Upper lobe of left lung (tissue), 6 donors: Measurements from ENCODE around the gene NEURL3. TPM values are rescaled to one million over a fixed set of nuclear protein-coding genes. Genes with fewer than 3 reads are reported as not detected.
"Not testable (repeated sequence)": the region's sequence is repeated elsewhere in the genome, so short reads cannot be mapped to it uniquely, and the experiment has no call there.

Experiments used
- ATAC-seq, 2 donors: fragments of 200-7000 bp; cut with Tn5 transposase; one replicate each; pipeline ENCODE4 v1.9.1; 2022; ENCODE audit warnings: mild to moderate bottlenecking in 2 of 2, moderate library complexity in 2 of 2; ENCODE audit not compliant: low FRiP score in 2 of 2
- DNase-seq, 2 donors: peaks; one replicate each; pipeline ENCODE4 v3.0.0-alpha.2; 2019 to 2020
- H3K27ac ChIP-seq, 4 donors: fragments of 200-600 bp; sonication (generic); one replicate each; pipeline ENCODE4 v1.5.1; 2016 to 2019
- H3K27me3 ChIP-seq, 4 donors: fragments of 200-600 bp; sonication (generic); one replicate each; pipeline ENCODE4 v1.5.1; 2017 to 2019
- H3K36me3 ChIP-seq, 4 donors: fragments of 200-600 bp; sonication (generic); one replicate each; pipeline ENCODE4 v1.5.1; 2016 to 2019
- H3K4me1 ChIP-seq, 4 donors: fragments of 200-600 bp; sonication (generic); one replicate each; pipeline ENCODE4 v1.5.1; 2018 to 2019
- H3K4me3 ChIP-seq, 4 donors: fragments of 200-600 bp; sonication (generic); one replicate each; pipeline ENCODE4 v1.5.1; 2017 to 2019; ENCODE audit warnings: mild to moderate bottlenecking in 2 of 4, moderate library complexity in 1 of 4
- H3K9me3 ChIP-seq, 4 donors: fragments of 200-600 bp; sonication (generic); one replicate each; pipeline ENCODE4 v1.5.1; 2018 to 2019
- CTCF ChIP-seq, 6 experiments: fragments of 450-650 bp in 4 of 6; fragments of 200-600 bp in 2 of 6; sonication (generic) in 2 of 6; IDR thresholded peaks; one replicate each; pipeline ENCODE4 v1.5.1; 2016 to 2019; ENCODE audit warnings: antibody characterized with exemption in 6 of 6
- EP300 ChIP-seq, 4 donors: sonication (generic); formaldehyde crosslinking; IDR thresholded peaks; one replicate each; pipeline ENCODE4 v1.5.1; 2017; ENCODE audit warnings: antibody characterized with exemption in 4 of 4, control low read depth in 2 of 4
- POLR2A ChIP-seq, 4 donors: fragments of 450-650 bp; IDR thresholded peaks; one replicate each; pipeline ENCODE4 v1.5.1; 2016 to 2017; ENCODE audit warnings: antibody characterized with exemption in 4 of 4, mild to moderate bottlenecking in 2 of 4
- POLR2AphosphoS5 ChIP-seq, 2 donors: sonication (generic); formaldehyde crosslinking; IDR thresholded peaks; one replicate each; pipeline ENCODE4 v1.5.1; 2017; ENCODE audit warnings: antibody characterized with exemption in 2 of 2
- WGBS, 2 donors: methylation state at CpG; one replicate each; pipeline ENCODE4 v1.1.5; 2017 to 2018; 5-methylcytosine and 5-hydroxymethylcytosine counted together
- total RNA-seq, 6 donors: library from RNA; depleted of rRNA in 4 of 6; stranded (reverse); fragments of >200 nt in 4 of 6; gene quantifications; one replicate each; pipeline versions ENCODE4 v1.1.0 to v1.2.1, GENCODE V29; 2016 to 2021
- donor health status: DM: no; HTN: no; CAD: no; lungs with moderate emphysema.
- donor health status: DM: no; HTN: yes; CAD: no; lungs with severe emphysema.

Gene NEURL3
- total RNA-seq = 1 to 10 TPM in 2 of 6 donors, under 1 TPM in 1, not detected in 3; 0.61 to 2.6 (median 1.1) TPM

GRCh38 chr2:96505231-96505889 is at the start of gene NEURL3:
Gene NEURL3 (minus strand): TSS chr2:96505357. CDS start chr2:96505286, 71 bp downstream.
- Histone ChIP-seq H3K9me3 (no peaks in the 10 kb centered on the region), H3K27me3 (no peaks in the 10 kb centered on the region), H3K4me1 (peaks cover 38 to 68% (median 52%) of the 10 kb centered on the region in 4 donors), H3K4me3 (no peak within 1 kb of the TSS), H3K27ac (peak within 1 kb of the TSS in 2 of 4 donors; percentile 8 to 35), H3K36me3 (no peaks in the 10 kb centered on the region)
- DNase-seq (no peak), ATAC-seq (no peak)
- TF ChIP-seq EP300 (IDR thresholded peaks at IDR 0.05) (no peak), POLR2A (IDR thresholded peaks at IDR 0.05) (no peak), CTCF (IDR thresholded peaks at IDR 0.05) (no peak), POLR2AphosphoS5 (IDR thresholded peaks at IDR 0.05) (no peak)
- whole genome bisulfite sequencing, 2 donors = 56 to 62% methylated on average over 5 to 9 of the region's 9 CpGs

- H3K4me1 ChIP-seq = peaks cover 8 to 9% (median 9%) of the 10 kb centered on the region in 4 donors
- H3K4me3 ChIP-seq = peak overlapping the region in 1 of 4 donors; percentile 11
- H3K9me3 ChIP-seq = no peaks in the 10 kb centered on the region
- peak overlapping the region in 1 of 4 donors; percentile 10 for H3K27ac ChIP-seq
- 39 to 76% methylated on average over 15 to 35 of the region's 35 CpGs for WGBS, 2 donors
- TF ChIP-seq POLR2A (IDR thresholded peaks at IDR 0.05) (no peak), CTCF (IDR thresholded peaks at IDR 0.05) (peak; percentile 93 to 97 (median 96)), EP300 (IDR thresholded peaks at IDR 0.05) (no peak), POLR2AphosphoS5 (IDR thresholded peaks at IDR 0.05) (peak in 1 of 2 donors; percentile 26)
- DNase-seq (peak; percentile 86 to 89), ATAC-seq (peak; percentile 74 to 85)
- H3K36me3 ChIP-seq = peaks cover 9 to 38% (median 33%) of the 10 kb centered on the region in 4 donors
- H3K27me3 ChIP-seq = no peaks in the 10 kb centered on the region
These were observed 49.4 kb upstream of the NEURL3 start for GRCh38 chr2:96554293-96555145.

- H3K4me1 ChIP-seq, ATAC-seq, H3K9me3 ChIP-seq, DNase-seq, H3K27me3 ChIP-seq: not testable (repeated sequence)
- Histone ChIP-seq H3K36me3 (peaks cover 9 to 44% (median 39%) of the 10 kb centered on the region in 4 donors), H3K4me3 (peak overlapping the region in 1 of 4 donors; percentile 11), H3K27ac (peak overlapping the region in 1 of 4 donors; percentile 10)
- WGBS, 2 donors = 54% methylated on average over 9 of the region's 9 CpGs
These were observed 48.8 kb upstream of the NEURL3 start for GRCh38 chr2:96553957-96554292.

GRCh38 chr2:96553176-96553956 is 48.2 kb upstream of the NEURL3 start:
- ATAC-seq = no peak
- H3K27ac ChIP-seq = peak overlapping the region in 1 of 4 donors; percentile 10
- WGBS, 2 donors = 90 to 92% methylated on average over 11 to 15 of the region's 16 CpGs
- no peaks in the 10 kb centered on the region for H3K9me3 ChIP-seq
- no peaks in the 10 kb centered on the region for H3K27me3 ChIP-seq
- peaks cover 9 to 50% (median 45%) of the 10 kb centered on the region in 4 donors for H3K36me3 ChIP-seq
- DNase-seq = no peak
- H3K4me1 ChIP-seq = peaks cover 8 to 9% (median 9%) of the 10 kb centered on the region in 4 donors
- H3K4me3 ChIP-seq = no peak overlapping the region
- TF ChIP-seq CTCF (IDR thresholded peaks at IDR 0.05) = no peak
- TF ChIP-seq POLR2A (IDR thresholded peaks at IDR 0.05) = no peak
- no peak for TF ChIP-seq POLR2AphosphoS5 (IDR thresholded peaks at IDR 0.05)
